Ishikawa (cell line): ENCODE measurements around the gene FAM9C.

Experiments
- CEBPB ChIP-seq: IDR thresholded peaks from 2 replicates; pipeline ENCODE4 v1.6.1; 2012
- CREB1 ChIP-seq: IDR thresholded peaks from 2 replicates; pipeline ENCODE4 v1.6.1; 2012; ENCODE audit warnings: low read depth
- EGR1 ChIP-seq: IDR thresholded peaks from 2 replicates; pipeline ENCODE4 v1.6.1; 2012
- EP300 ChIP-seq: IDR thresholded peaks from 2 replicates; pipeline ENCODE4 v1.6.1; 2012; ENCODE audit warnings: borderline replicate concordance
- FOXM1 ChIP-seq: IDR thresholded peaks from 2 replicates; pipeline ENCODE4 v1.6.1; 2012; ENCODE audit warnings: low read depth, borderline replicate concordance
- MAX ChIP-seq: IDR thresholded peaks from 2 replicates; pipeline ENCODE4 v1.6.1; 2012
- RAD21 ChIP-seq: IDR thresholded peaks from 2 replicates; pipeline ENCODE4 v1.6.1; 2012; ENCODE audit warnings: low read depth
- REST ChIP-seq: IDR thresholded peaks from 2 replicates; pipeline ENCODE4 v1.6.1; 2012; ENCODE audit warnings: low read depth, mild to moderate bottlenecking
- TAF1 ChIP-seq: IDR thresholded peaks from 2 replicates; pipeline ENCODE4 v1.6.1; 2012; ENCODE audit warnings: low read depth, mild to moderate bottlenecking
- TCF12 ChIP-seq: IDR thresholded peaks from 2 replicates; pipeline ENCODE4 v1.6.1; 2012; ENCODE audit warnings: low read depth
- YY1 ChIP-seq: IDR thresholded peaks from 2 replicates; pipeline ENCODE4 v1.6.1; 2012; ENCODE audit warnings: low read depth

GRCh38 chrX:12999422-12999821 is 45.0 kb downstream of the FAM9C start:
- no peak for TF ChIP-seq TAF1
- TF ChIP-seq YY1: no peak
- no peak for TF ChIP-seq RAD21
- TF ChIP-seq MAX: no peak
- TF ChIP-seq CEBPB: no peak
- TF ChIP-seq REST: no peak
- TF ChIP-seq CREB1: no peak
- TF ChIP-seq EP300: no peak
- no peak for TF ChIP-seq FOXM1
- no peak for TF ChIP-seq EGR1
- no peak for TF ChIP-seq TCF12
